Endodermal cell (in vitro differentiated cells): Measurements from ENCODE around the gene E2F7. TPM values are rescaled to one million over a fixed set of nuclear protein-coding genes. Genes with fewer than 3 reads are reported as not detected.

Source experiments
- DNase-seq: peaks from one replicate; pipeline ENCODE4 v3.0.0-alpha.2; 2017
- H3K27ac ChIP-seq: 2 replicates; pipeline ENCODE4 v1.5.1; 2013; ENCODE audit warnings: mild to moderate bottlenecking, low read depth, low read length, moderate library complexity
- H3K27me3 ChIP-seq: 2 replicates; pipeline ENCODE4 v1.6.1; 2013; ENCODE audit warnings: mild to moderate bottlenecking, low read length, moderate library complexity; ENCODE audit not compliant: insufficient read depth, control insufficient read depth, poor library complexity, severe bottlenecking
- H3K36me3 ChIP-seq: 2 replicates; pipeline ENCODE4 v1.7.0; 2013; ENCODE audit warnings: mild to moderate bottlenecking, low read length, moderate library complexity; ENCODE audit not compliant: control insufficient read depth, insufficient read depth
- H3K4me1 ChIP-seq: one replicate; pipeline ENCODE4 v1.7.0; 2013; ENCODE audit warnings: low read length; ENCODE audit not compliant: control insufficient read depth, insufficient read depth
- H3K4me3 ChIP-seq: 2 replicates; pipeline ENCODE4 v1.5.1; 2013; ENCODE audit warnings: mild to moderate bottlenecking, low read length, moderate library complexity
- H3K9ac ChIP-seq: 2 replicates; pipeline ENCODE4 v1.6.1; 2013; ENCODE audit warnings: mild to moderate bottlenecking, low read length, moderate library complexity; ENCODE audit not compliant: poor library complexity, severe bottlenecking; ENCODE audit errors: extremely low read depth
- H3K9me3 ChIP-seq: 2 replicates; pipeline ENCODE4 v1.6.1; 2013; ENCODE audit warnings: mild to moderate bottlenecking, low read length, moderate library complexity; ENCODE audit not compliant: control insufficient read depth
- H3K27ac Mint-ChIP-seq: 2 replicates; pipeline ENCODE4 v1.8.0; 2020; ENCODE audit warnings: mixed read lengths
- H3K27me3 Mint-ChIP-seq: 2 replicates; pipeline ENCODE4 v1.8.0; 2021; ENCODE audit warnings: mild to moderate bottlenecking, mixed read lengths; ENCODE audit not compliant: insufficient read depth
- H3K36me3 Mint-ChIP-seq: 2 replicates; pipeline ENCODE4 v1.8.0; 2020; ENCODE audit warnings: low read depth, mixed read lengths
- H3K4me1 Mint-ChIP-seq: 2 replicates; pipeline ENCODE4 v1.8.0; 2020; ENCODE audit warnings: mixed read lengths
- H3K4me3 Mint-ChIP-seq: 2 replicates; pipeline ENCODE4 v1.8.0; 2020; ENCODE audit warnings: mild to moderate bottlenecking, moderate library complexity, mixed read lengths
- H3K9me3 Mint-ChIP-seq: 2 replicates; pipeline ENCODE4 v1.8.0; 2020; ENCODE audit warnings: mild to moderate bottlenecking, mixed read lengths
- CTCF ChIP-seq: fragments of 200-600 bp; sonication (generic); conservative IDR thresholded peaks from 2 replicates; pipeline ENCODE4 v1.5.0; 2021; ENCODE audit warnings: antibody characterized with exemption, mild to moderate bottlenecking
- WGBS, 2 experiments: methylation state at CpG; one replicate each; pipeline versions ENCODE4 v1.1.5 to v1.1.7; 2013; ENCODE audit warnings: missing lambda C conversion rate in 2 of 2, mixed read lengths in 1 of 2; ENCODE audit not compliant: insufficient coverage in 1 of 2, insufficient read length in 1 of 2; 5-methylcytosine and 5-hydroxymethylcytosine counted together
- total RNA-seq, 2 donors: library from RNA; stranded (reverse); fragmentation: NEBNext Ultra II Directional in 1 of 2; extraction: Animal tissue kit (Norgen Biotek cat#: 25700) in 1 of 2; gene quantifications; 2 replicates in 1 of 2; 3 replicates in 1 of 2; pipeline ENCODE4 v1.2.1, GENCODE V29; 2021

E2F7 gene
- total RNA-seq, 2 donors from 2014 or later = 21.0 to 21.2 TPM

GRCh38 chr12:76990716-76991115 is 74.7 kb downstream of the E2F7 start:
- Histone ChIP-seq H3K4me1 (no peaks in the 10 kb centered on the region), H3K4me3 (no peak overlapping the region), H3K27ac (no peak overlapping the region), H3K9ac (no peak overlapping the region), H3K9me3 (no peaks in the 10 kb centered on the region), H3K36me3 (no peaks in the 10 kb centered on the region), H3K27me3 (no peaks in the 10 kb centered on the region)
- Mint-ChIP-seq H3K9me3 (no peaks in the 10 kb centered on the region), H3K4me1 (no peaks in the 10 kb centered on the region), H3K27ac (no peak overlapping the region), H3K27me3 (no peaks in the 10 kb centered on the region), H3K4me3 (no peak overlapping the region), H3K36me3 (no peaks in the 10 kb centered on the region)
- DNase-seq = no peak
- TF ChIP-seq CTCF = no peak
- WGBS, 2 experiments = 75% methylated on average over 1 of the region's 1 CpG; no CpG with 5 or more reads in 1 of the 2 experiments

- H3K4me3 Mint-ChIP-seq = no peak overlapping the region
- TF ChIP-seq CTCF = no peak
- no peak overlapping the region for H3K4me3 ChIP-seq
- H3K27ac Mint-ChIP-seq = no peak overlapping the region
- H3K36me3 Mint-ChIP-seq = no peaks in the 10 kb centered on the region
- H3K9me3 Mint-ChIP-seq = peaks cover 34% of the 10 kb centered on the region
- H3K4me1 Mint-ChIP-seq = no peaks in the 10 kb centered on the region
- no peaks in the 10 kb centered on the region for H3K36me3 ChIP-seq
- WGBS, 2 experiments = 95 to 98% methylated on average over 20 to 26 of the region's 26 CpGs
- no peak overlapping the region for H3K9ac ChIP-seq
- DNase-seq = no peak
- no peaks in the 10 kb centered on the region for H3K27me3 Mint-ChIP-seq
- no peaks in the 10 kb centered on the region for H3K4me1 ChIP-seq
- no peaks in the 10 kb centered on the region for H3K27me3 ChIP-seq
- H3K27ac ChIP-seq = no peak overlapping the region
- peaks cover 13% of the 10 kb centered on the region for H3K9me3 ChIP-seq
Observed at GRCh38 chr12:76984566-76984965, 80.8 kb downstream of the E2F7 start.

GRCh38 chr12:76983420-76983819 is 81.9 kb downstream of the E2F7 start:
- H3K27me3 Mint-ChIP-seq = no peaks in the 10 kb centered on the region
- no peaks in the 10 kb centered on the region for H3K36me3 Mint-ChIP-seq
- Histone ChIP-seq H3K9ac (no peak overlapping the region), H3K4me3 (no peak overlapping the region), H3K27me3 (no peaks in the 10 kb centered on the region), H3K9me3 (peaks cover 13% of the 10 kb centered on the region), H3K4me1 (no peaks in the 10 kb centered on the region), H3K27ac (no peak overlapping the region), H3K36me3 (no peaks in the 10 kb centered on the region)
- WGBS, 2 experiments = 93% methylated on average over 2 of the region's 2 CpGs; no CpG with 5 or more reads in 1 of the 2 experiments
- H3K9me3 Mint-ChIP-seq = peaks cover 34% of the 10 kb centered on the region
- no peak overlapping the region for H3K4me3 Mint-ChIP-seq
- H3K4me1 Mint-ChIP-seq = no peaks in the 10 kb centered on the region
- no peak for TF ChIP-seq CTCF
- no peak for DNase-seq
- H3K27ac Mint-ChIP-seq = no peak overlapping the region
